ENCODE measurements around the gene C1RL. TPM values are rescaled to one million over a fixed set of nuclear protein-coding genes. Genes with fewer than 3 reads are reported as not detected.

Gene C1RL
- total RNA-seq, 1 donor from 2014 or later = 8.1 TPM

GRCh38 chr12:7130701-7131501 is 21.9 kb upstream of the C1RL start:
- Histone ChIP-seq H3K27me3 (ENCODE audit: low read depth) (peaks cover 19% of the 10 kb centered on the region), H3K36me3 (peaks cover 7% of the 10 kb centered on the region), H3K4me1 (peaks cover 32% of the 10 kb centered on the region), H3K4me3 (peak overlapping the region; percentile 76), H3K9me3 (replicated peaks) (no peaks in the 10 kb centered on the region), H3K27ac (replicated peaks) (peak overlapping the region; percentile 63)
- peak; percentile 33 for DNase-seq
- no peak for TF ChIP-seq CTCF (IDR thresholded peaks at IDR 0.05; ENCODE audit: borderline replicate concordance)
- intact Hi-C loops (cut with micrococcal nuclease) = no loop called here

- Histone ChIP-seq H3K9me3 (replicated peaks) (no peaks in the 10 kb centered on the region), H3K36me3 (no peaks in the 10 kb centered on the region), H3K27me3 (ENCODE audit: low read depth) (peaks cover 19% of the 10 kb centered on the region), H3K4me3 (peak within 1 kb of the TSS; percentile 76), H3K4me1 (peaks cover 32% of the 10 kb centered on the region), H3K27ac (replicated peaks) (peak within 1 kb of the TSS; percentile 63)
- intact Hi-C loops (cut with micrococcal nuclease) = no loop called here
- peak; percentile 78 for DNase-seq
- TF ChIP-seq CTCF (IDR thresholded peaks at IDR 0.05; ENCODE audit: borderline replicate concordance) = no peak
Measured at GRCh38 chr12:7129872-7130691, 21.1 kb upstream of the C1RL start, which contains the start of gene CLSTN3. CLSTN3 (plus strand) TSS chr12:7130371; CDS start chr12:7130649, 278 bp downstream.

GRCh38 chr12:7129287-7129871 is 20.4 kb upstream of the C1RL start:
- no peak for TF ChIP-seq CTCF (IDR thresholded peaks at IDR 0.05; ENCODE audit: borderline replicate concordance)
- intact Hi-C loops (cut with micrococcal nuclease) = no loop called here
- peaks cover 19% of the 10 kb centered on the region for H3K27me3 ChIP-seq (ENCODE audit: low read depth)
- peak overlapping the region; percentile 76 for H3K4me3 ChIP-seq
- peak overlapping the region; percentile 63 for H3K27ac ChIP-seq (replicated peaks)
- peaks cover 32% of the 10 kb centered on the region for H3K4me1 ChIP-seq
- no peak for DNase-seq
- H3K36me3 ChIP-seq = no peaks in the 10 kb centered on the region
- H3K9me3 ChIP-seq (replicated peaks) = no peaks in the 10 kb centered on the region

- intact Hi-C loops (cut with micrococcal nuclease) = no loop called here
- Histone ChIP-seq H3K4me3 (peak within 1 kb of the TSS; percentile 76), H3K4me1 (peaks cover 35% of the 10 kb centered on the region), H3K27ac (replicated peaks) (peak within 1 kb of the TSS; percentile 63), H3K27me3 (ENCODE audit: low read depth) (peaks cover 19% of the 10 kb centered on the region), H3K9me3 (replicated peaks) (no peaks in the 10 kb centered on the region), H3K36me3 (no peaks in the 10 kb centered on the region)
- no peak for TF ChIP-seq CTCF (IDR thresholded peaks at IDR 0.05; ENCODE audit: borderline replicate concordance)
- DNase-seq = no peak
Measured at GRCh38 chr12:7128681-7129286, 19.8 kb upstream of the C1RL start, which contains the start of gene RBP5. RBP5 (minus strand) TSS chr12:7128889; CDS start chr12:7128775, 114 bp downstream.
